Activated T-cell treated with anti-CD3 and anti-CD28 coated beads, Interleukin-2, amount 50 U/mL, for 4 hours (primary cell): ENCODE measurements around the gene SLC25A21. TPM values are rescaled to one million over a fixed set of nuclear protein-coding genes. Genes with fewer than 3 reads are reported as not detected.

ENCODE experiments used
- ATAC-seq, 2 donors: fragments of 200-7000 bp; cut with Tn5 transposase; one replicate each; pipeline ENCODE4 v1.10.0; 2021
- DNase-seq: peaks from one replicate; pipeline ENCODE4 v3.0.0-alpha.2; 2020
- H3K27me3 Mint-ChIP-seq: one replicate; pipeline ENCODE4 v1.8.0; 2021; ENCODE audit warnings: low read depth, mixed read lengths
- H3K36me3 Mint-ChIP-seq: one replicate; pipeline ENCODE4 v1.8.0; 2022; ENCODE audit warnings: mixed read lengths; ENCODE audit not compliant: insufficient read depth
- H3K4me1 Mint-ChIP-seq: one replicate; pipeline ENCODE4 v1.8.0; 2021; ENCODE audit warnings: low read depth, mixed read lengths
- H3K4me3 Mint-ChIP-seq: one replicate; pipeline ENCODE4 v1.8.0; 2021; ENCODE audit warnings: mild to moderate bottlenecking, moderate library complexity, mixed read lengths
- H3K9me3 Mint-ChIP-seq: one replicate; pipeline ENCODE4 v1.8.0; 2021; ENCODE audit warnings: mixed read lengths
- total RNA-seq, 3 donors: library from RNA; stranded (reverse); gene quantifications; one replicate each; pipeline ENCODE4 v1.2.1, GENCODE V29; 2021

Gene SLC25A21
- total RNA-seq, 3 donors from 2014 or later, result not detected

GRCh38 chr14:36855396-36855795 lies 317.0 kb downstream of the SLC25A21 start:
- no peak overlapping the region for H3K4me3 Mint-ChIP-seq
- ATAC-seq (no peak), DNase-seq (no peak)
- H3K27me3 Mint-ChIP-seq, result peaks cover 8% of the 10 kb centered on the region
- no peaks in the 10 kb centered on the region for H3K36me3 Mint-ChIP-seq
- no peaks in the 10 kb centered on the region for H3K4me1 Mint-ChIP-seq
- peaks cover 6% of the 10 kb centered on the region for H3K9me3 Mint-ChIP-seq

- H3K9me3 Mint-ChIP-seq, result peaks cover 6% of the 10 kb centered on the region
- H3K36me3 Mint-ChIP-seq, result no peaks in the 10 kb centered on the region
- DNase-seq, result no peak
- no peak for ATAC-seq
- no peak overlapping the region for H3K4me3 Mint-ChIP-seq
- peaks cover 8% of the 10 kb centered on the region for H3K27me3 Mint-ChIP-seq
- no peaks in the 10 kb centered on the region for H3K4me1 Mint-ChIP-seq
Observed at GRCh38 chr14:36852981-36853691, 319.3 kb downstream of the SLC25A21 start.

- no peaks in the 10 kb centered on the region for H3K4me1 Mint-ChIP-seq
Observed at GRCh38 chr14:36848213-36848612, 324.2 kb downstream of the SLC25A21 start.

DNA sequence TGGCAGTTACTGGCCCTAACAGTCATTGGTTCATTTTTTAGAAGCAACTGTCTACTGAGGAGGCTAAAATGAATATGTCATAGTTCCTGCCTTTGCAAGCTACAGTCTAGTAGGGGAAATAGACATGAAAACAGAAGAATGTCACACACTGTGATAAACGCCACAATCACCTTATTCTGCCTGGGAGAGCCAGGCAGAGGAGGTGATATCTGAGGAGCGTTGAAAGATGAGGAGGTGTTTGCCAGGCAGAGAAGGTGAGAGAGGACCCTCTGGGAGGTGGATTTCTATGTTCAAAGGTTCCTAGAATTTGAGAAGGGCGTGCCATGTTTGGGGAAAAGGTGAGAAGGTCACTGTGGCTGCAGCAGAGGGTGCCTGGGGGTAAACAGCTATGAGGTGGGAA lies 325.0 kb downstream of the SLC25A21 start:
- Mint-ChIP-seq H3K4me1 (no peaks in the 10 kb centered on the region), H3K36me3 (no peaks in the 10 kb centered on the region), H3K9me3 (no peaks in the 10 kb centered on the region), H3K27me3 (peaks cover 2% of the 10 kb centered on the region), H3K4me3 (no peak overlapping the region)
- ATAC-seq, result no peak
- no peak for DNase-seq

More at GRCh38 chr14:36848213-36848612, 324.2 kb downstream of the SLC25A21 start:
- DNase-seq (no peak), ATAC-seq (no peak)
- Mint-ChIP-seq H3K4me3 (no peak overlapping the region), H3K27me3 (peaks cover 2% of the 10 kb centered on the region), H3K36me3 (no peaks in the 10 kb centered on the region), H3K9me3 (no peaks in the 10 kb centered on the region)

- H3K9me3 Mint-ChIP-seq, result no peaks in the 10 kb centered on the region
- no peak overlapping the region for H3K4me3 Mint-ChIP-seq
Observed at GRCh38 chr14:36845356-36846012, 326.9 kb downstream of the SLC25A21 start.

DNA sequence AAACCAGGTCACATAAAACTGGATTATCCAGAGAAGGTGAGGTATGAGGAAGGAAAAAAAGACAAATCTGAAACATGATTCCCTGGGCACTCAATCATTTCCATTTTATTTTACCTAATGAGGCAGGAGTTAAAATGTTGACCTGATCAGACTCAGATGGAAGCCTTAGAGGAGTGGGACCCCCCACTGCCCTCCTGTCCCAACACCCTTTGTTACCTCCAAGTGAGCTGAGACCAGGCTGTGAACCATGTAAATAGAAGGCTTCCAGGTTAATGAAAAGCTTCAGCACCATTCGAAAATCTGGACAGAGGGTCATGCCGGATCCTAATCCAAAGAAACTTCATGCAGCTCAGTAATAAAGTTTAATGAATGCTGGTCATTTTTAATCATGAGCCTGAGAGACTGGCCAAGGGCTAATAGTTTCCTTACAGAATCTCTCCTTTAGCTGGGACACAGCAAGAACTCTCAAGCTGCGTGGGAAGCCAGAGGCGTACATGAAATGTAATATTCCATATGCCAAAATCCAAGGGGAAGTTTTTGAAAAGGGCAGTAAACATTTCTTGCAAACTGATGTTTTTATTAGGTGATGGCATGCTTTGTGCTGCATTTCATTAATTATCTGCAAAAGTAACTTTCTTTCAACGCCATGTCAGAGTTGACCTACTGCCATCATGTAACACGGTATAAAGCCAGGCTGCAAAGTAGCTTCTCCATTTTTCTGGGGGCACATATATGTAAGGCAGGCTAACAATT lies 327.8 kb downstream of the SLC25A21 start:
- Mint-ChIP-seq H3K27me3 (peaks cover 2% of the 10 kb centered on the region), H3K4me3 (no peak overlapping the region), H3K4me1 (no peaks in the 10 kb centered on the region), H3K9me3 (no peaks in the 10 kb centered on the region), H3K36me3 (no peaks in the 10 kb centered on the region)
- ATAC-seq (no peak), DNase-seq (no peak)

More at GRCh38 chr14:36845356-36846012, 326.9 kb downstream of the SLC25A21 start:
- Mint-ChIP-seq H3K4me1 (no peaks in the 10 kb centered on the region), H3K36me3 (no peaks in the 10 kb centered on the region), H3K27me3 (peaks cover 2% of the 10 kb centered on the region)
- DNase-seq (no peak), ATAC-seq (no peak)

- Mint-ChIP-seq H3K36me3 (no peaks in the 10 kb centered on the region), H3K9me3 (no peaks in the 10 kb centered on the region), H3K27me3 (peaks cover 2% of the 10 kb centered on the region), H3K4me3 (no peak overlapping the region), H3K4me1 (no peaks in the 10 kb centered on the region)
- ATAC-seq (no peak), DNase-seq (no peak)
Observed at GRCh38 chr14:36843410-36843809, 329.0 kb downstream of the SLC25A21 start.

- Mint-ChIP-seq H3K4me1 (no peaks in the 10 kb centered on the region), H3K9me3 (no peaks in the 10 kb centered on the region), H3K36me3 (no peaks in the 10 kb centered on the region), H3K4me3 (no peak overlapping the region), H3K27me3 (no peaks in the 10 kb centered on the region)
- DNase-seq (no peak), ATAC-seq (no peak)
Observed at GRCh38 chr14:36835128-36835527, 337.3 kb downstream of the SLC25A21 start.

- ATAC-seq (no peak), DNase-seq (no peak)
- H3K36me3 Mint-ChIP-seq, result no peaks in the 10 kb centered on the region
- no peaks in the 10 kb centered on the region for H3K9me3 Mint-ChIP-seq
- no peaks in the 10 kb centered on the region for H3K4me1 Mint-ChIP-seq
- H3K4me3 Mint-ChIP-seq, result no peak overlapping the region
- H3K27me3 Mint-ChIP-seq, result no peaks in the 10 kb centered on the region
Observed at GRCh38 chr14:36834293-36834692, 338.1 kb downstream of the SLC25A21 start.

DNA sequence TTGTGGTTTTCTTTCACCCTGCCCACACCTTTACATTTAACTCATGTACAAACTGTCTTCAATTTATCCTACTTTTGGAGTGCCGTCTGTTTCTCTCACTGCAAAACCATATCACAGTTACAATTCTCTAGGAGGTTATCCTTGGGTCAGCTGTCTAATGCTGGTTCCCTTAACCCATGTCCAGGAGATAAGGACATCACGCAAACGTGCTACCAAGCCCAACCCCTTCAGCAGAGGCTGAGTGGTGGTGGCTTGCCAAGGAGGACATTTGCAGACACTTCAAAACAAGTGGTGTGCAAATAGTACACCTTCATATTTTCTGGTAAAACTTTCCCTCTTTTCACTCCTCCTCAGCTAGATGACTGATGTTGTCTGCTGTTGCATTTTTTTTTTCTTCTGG lies 342.9 kb downstream of the SLC25A21 start:
- no peak for DNase-seq

GRCh38 chr14:36827861-36828260 lies 344.5 kb downstream of the SLC25A21 start:
- ATAC-seq (no peak), DNase-seq (no peak)
- no peak overlapping the region for H3K4me3 Mint-ChIP-seq
- H3K27me3 Mint-ChIP-seq, result no peaks in the 10 kb centered on the region
- no peaks in the 10 kb centered on the region for H3K36me3 Mint-ChIP-seq
- H3K9me3 Mint-ChIP-seq, result peaks cover 7% of the 10 kb centered on the region
- H3K4me1 Mint-ChIP-seq, result no peaks in the 10 kb centered on the region

More for the DNA sequence above, 342.9 kb downstream of the SLC25A21 start:
- peaks cover 7% of the 10 kb centered on the region for H3K9me3 Mint-ChIP-seq
- H3K27me3 Mint-ChIP-seq, result no peaks in the 10 kb centered on the region
- ATAC-seq, result no peak
- H3K4me1 Mint-ChIP-seq, result no peaks in the 10 kb centered on the region
- no peak overlapping the region for H3K4me3 Mint-ChIP-seq
- H3K36me3 Mint-ChIP-seq, result no peaks in the 10 kb centered on the region

- H3K9me3 Mint-ChIP-seq, result peaks cover 7% of the 10 kb centered on the region
- no peaks in the 10 kb centered on the region for H3K4me1 Mint-ChIP-seq
- no peaks in the 10 kb centered on the region for H3K36me3 Mint-ChIP-seq
- ATAC-seq (no peak), DNase-seq (no peak)
- H3K4me3 Mint-ChIP-seq, result no peak overlapping the region
- H3K27me3 Mint-ChIP-seq, result no peaks in the 10 kb centered on the region
Observed at GRCh38 chr14:36826614-36827013, 345.8 kb downstream of the SLC25A21 start.

DNA sequence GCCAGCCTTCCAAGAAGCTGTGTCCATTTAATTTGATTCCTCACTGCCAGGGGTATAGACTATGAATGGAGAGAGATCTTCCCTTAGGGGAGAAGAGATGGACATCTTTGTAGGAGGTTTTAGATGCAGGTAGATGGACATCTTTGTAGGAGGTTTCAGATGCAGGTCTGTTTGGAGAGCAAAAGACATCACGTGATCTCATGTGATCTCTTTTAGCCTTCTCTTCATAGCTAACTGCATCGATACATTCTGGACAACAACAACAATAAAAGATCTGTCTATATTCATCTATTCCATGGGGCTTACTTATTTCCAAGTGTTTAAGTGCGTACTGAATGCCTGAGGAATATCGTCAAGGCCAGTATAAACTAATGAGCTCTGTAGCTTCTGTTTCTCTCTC lies 347.6 kb downstream of the SLC25A21 start:
- Mint-ChIP-seq H3K36me3 (no peaks in the 10 kb centered on the region), H3K4me1 (no peaks in the 10 kb centered on the region), H3K4me3 (no peak overlapping the region), H3K9me3 (peaks cover 7% of the 10 kb centered on the region), H3K27me3 (no peaks in the 10 kb centered on the region)
- DNase-seq, result no peak
- no peak for ATAC-seq

DNA sequence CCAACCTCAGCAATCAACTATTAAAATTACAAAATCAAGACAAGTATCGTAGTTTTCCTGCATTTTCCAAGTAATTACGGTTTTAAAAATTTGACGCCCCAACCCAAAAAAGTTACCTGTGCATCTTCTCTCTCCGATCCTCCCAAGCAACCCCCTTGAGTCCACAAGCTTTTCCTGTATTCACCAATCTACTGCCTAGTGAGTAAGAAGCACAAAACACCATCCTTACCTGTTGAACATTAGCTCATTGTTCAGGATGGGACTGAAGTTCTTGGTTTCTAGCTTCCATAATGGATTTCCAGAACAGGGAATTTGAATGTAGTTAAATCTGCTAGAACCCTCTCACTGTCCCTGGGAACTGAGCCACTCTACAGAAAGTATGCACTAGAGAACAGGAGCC lies 348.8 kb downstream of the SLC25A21 start:
- H3K27me3 Mint-ChIP-seq, result no peaks in the 10 kb centered on the region
- H3K9me3 Mint-ChIP-seq, result peaks cover 5% of the 10 kb centered on the region
- H3K4me1 Mint-ChIP-seq, result no peaks in the 10 kb centered on the region
- no peaks in the 10 kb centered on the region for H3K36me3 Mint-ChIP-seq
- no peak for DNase-seq
- no peak for ATAC-seq
- H3K4me3 Mint-ChIP-seq, result no peak overlapping the region
